ENCODE data around the gene CFAP126.
A peak's percentile ranks its signal among the peaks of the same experiment; 100 is the strongest.
"Not testable (repeated sequence)": the region's sequence is repeated elsewhere in the genome, so short reads cannot be mapped to it uniquely, and the experiment has no call there.

Gene CFAP126, protein sequence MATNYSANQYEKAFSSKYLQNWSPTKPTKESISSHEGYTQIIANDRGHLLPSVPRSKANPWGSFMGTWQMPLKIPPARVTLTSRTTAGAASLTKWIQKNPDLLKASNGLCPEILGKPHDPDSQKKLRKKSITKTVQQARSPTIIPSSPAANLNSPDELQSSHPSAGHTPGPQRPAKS

DNA sequence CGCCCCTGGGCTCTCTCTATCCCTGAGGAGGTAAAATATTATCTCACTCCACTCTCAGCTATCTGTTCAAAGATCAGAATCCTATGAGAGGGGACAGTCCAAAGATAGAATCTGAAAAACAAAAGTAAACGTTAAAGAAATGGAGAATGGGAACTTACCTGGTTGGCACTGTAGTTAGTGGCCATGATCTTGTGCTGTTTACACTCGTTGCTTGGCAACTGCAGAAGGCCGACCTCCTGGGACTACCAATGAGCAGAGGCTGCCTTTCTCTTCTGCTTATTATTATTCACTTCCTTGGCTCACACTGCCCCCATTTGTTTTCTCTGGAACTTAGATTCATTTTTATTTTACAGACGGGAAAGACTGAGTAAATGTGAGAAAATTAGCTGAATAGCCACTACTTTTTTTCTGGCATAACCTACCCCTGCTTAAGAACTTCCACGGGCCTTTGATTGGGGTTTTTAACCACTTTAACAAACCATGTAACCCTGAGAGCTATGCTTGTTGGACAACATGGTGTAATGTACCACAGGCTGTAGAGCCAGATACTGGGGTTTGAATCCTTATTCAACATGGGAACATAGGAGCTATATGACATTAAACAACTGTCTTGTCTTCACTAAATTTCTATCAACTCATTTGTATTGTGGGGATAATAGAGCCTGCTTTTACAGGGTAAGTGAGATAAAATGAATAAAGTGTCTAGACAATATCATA is at the start of gene CFAP126:
CFAP126 (minus strand) TSS at position 193 of the 717 bp plus-strand sequence; CDS start at position 185, 8 bp downstream.
- CTCF ChIA-PET, result interaction anchor here (0.7 to 1.0 kb wide), 3 partner anchors 43 to 185 kb away, joined by 3 to 5 read pairs (median 4); partner anchors contain the start of gene TOMM40L
- POLR2A ChIA-PET (ENCODE audit: low non-redundant PET), result no interaction called here
- peak; percentile 78 for DNase-seq (ENCODE audit: low spot score)
- no peak within 1 kb of the TSS for H3K27ac ChIP-seq
- TF ChIP-seq, protein P1, sequence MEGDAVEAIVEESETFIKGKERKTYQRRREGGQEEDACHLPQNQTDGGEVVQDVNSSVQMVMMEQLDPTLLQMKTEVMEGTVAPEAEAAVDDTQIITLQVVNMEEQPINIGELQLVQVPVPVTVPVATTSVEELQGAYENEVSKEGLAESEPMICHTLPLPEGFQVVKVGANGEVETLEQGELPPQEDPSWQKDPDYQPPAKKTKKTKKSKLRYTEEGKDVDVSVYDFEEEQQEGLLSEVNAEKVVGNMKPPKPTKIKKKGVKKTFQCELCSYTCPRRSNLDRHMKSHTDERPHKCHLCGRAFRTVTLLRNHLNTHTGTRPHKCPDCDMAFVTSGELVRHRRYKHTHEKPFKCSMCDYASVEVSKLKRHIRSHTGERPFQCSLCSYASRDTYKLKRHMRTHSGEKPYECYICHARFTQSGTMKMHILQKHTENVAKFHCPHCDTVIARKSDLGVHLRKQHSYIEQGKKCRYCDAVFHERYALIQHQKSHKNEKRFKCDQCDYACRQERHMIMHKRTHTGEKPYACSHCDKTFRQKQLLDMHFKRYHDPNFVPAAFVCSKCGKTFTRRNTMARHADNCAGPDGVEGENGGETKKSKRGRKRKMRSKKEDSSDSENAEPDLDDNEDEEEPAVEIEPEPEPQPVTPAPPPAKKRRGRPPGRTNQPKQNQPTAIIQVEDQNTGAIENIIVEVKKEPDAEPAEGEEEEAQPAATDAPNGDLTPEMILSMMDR (conservative IDR thresholded peaks at IDR 0.05; ENCODE audit: low read depth), result no peak

GRCh38 chr1:161413050-161413449 is 45.4 kb upstream of the CFAP126 start:
- CTCF ChIA-PET; POLR2A ChIA-PET (ENCODE audit: low non-redundant PET); H3K27ac ChIP-seq; DNase-seq (ENCODE audit: low spot score): not testable (repeated sequence)

DNA sequence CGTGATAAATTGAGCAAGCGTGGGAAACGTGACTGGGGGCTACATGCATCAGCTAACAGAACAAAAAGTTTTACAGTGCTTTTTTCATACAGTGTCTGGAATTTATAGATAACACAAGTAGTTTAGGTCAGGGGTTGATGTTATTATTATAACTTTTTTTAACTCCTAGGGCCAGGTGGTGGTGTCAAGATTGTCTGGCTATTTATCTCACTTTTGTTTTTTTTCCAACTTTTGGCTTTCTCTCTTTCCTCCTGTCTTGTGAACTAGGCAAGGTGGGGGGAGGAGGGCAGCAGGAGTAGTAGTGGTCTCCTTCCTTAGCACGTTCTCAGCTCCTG is 42.9 kb upstream of the CFAP126 start:
- CTCF ChIA-PET; POLR2A ChIA-PET (ENCODE audit: low non-redundant PET); DNase-seq (ENCODE audit: low spot score); H3K27ac ChIP-seq: not testable (repeated sequence)

DNA sequence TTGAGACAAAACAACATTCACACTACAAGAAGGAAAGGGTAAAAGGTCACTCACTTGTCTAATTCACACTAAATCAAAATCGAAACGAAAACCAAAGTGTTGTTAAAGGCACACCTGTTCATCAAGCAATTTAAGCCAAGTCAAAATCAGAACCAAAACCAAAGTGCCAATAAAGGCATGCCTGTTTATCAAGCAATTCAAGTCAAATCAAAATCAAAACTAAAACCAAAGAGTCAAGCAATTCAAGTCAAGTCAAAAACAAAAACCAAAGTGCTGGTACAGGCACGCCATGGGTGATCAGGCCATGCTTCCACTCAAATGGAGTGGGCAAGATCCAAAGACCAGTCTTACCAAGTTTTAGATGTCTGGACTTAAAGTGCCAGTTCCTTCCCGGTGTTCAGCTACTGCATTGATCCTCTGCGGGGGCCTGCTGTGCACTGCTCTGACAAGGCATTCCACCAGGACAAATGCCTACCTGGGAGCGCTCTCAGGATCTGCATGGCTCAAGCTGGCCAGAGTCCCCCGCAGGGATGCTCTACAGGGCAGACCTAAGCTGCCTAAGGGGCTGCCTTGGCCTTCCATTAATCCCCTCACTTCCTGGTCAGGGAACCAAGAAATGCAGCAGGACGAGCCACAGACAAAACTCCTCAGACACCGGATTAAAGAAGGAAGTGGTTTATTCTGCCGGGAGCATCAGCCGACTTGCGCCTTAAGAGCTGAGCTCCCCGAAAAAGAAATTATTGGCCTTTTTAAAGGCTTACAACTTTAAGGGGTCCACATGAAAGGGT is 42.4 kb upstream of the CFAP126 start:
- CTCF ChIA-PET; DNase-seq (ENCODE audit: low spot score); POLR2A ChIA-PET (ENCODE audit: low non-redundant PET); H3K27ac ChIP-seq: not testable (repeated sequence)

- TF ChIP-seq, protein P1 (conservative IDR thresholded peaks at IDR 0.05; ENCODE audit: low read depth), result no peak
- ChIA-PET POLR2A (ENCODE audit: low non-redundant PET) (no interaction called here), CTCF (no interaction called here)
- no peak for DNase-seq (ENCODE audit: low spot score)
- H3K27ac ChIP-seq, result no peak overlapping the region
These were observed 40.9 kb upstream of the CFAP126 start for GRCh38 chr1:161408429-161409052.

DNA sequence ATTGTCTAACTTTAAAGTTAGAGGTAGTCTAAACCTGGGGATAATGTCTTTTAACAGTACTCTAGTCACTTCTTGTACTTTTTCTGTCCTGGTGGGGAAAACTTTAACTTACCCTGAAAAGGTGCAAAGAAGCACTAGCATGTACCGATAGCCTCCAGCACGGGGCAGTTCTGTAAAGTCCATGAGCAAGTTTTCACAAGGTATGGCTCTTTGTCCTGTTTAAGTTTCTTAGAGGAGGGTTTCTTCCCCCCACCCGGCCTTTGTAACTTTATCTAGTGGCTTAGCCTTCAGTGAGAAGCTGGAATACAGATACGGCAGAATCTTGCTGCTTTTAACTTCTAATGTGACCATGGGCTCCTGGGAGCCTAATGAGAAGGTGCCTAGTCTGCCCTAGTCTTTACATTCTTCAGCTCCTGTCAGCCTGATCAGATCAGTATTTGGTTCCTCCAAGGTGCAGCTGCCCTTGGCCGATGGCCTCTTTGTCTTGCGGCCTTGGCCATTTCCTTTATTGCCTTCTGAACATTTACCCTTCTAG is 39.8 kb upstream of the CFAP126 start:
- ChIA-PET CTCF (interaction anchor here (0.7 kb wide), 1 partner anchor 95 kb away, joined by 3 read pairs; no protein-coding TSS in a partner anchor), POLR2A (ENCODE audit: low non-redundant PET) (no interaction called here)
- H3K27ac ChIP-seq, result no peak overlapping the region
- DNase-seq (ENCODE audit: low spot score), result no peak
- TF ChIP-seq, protein P1 (conservative IDR thresholded peaks at IDR 0.05; ENCODE audit: low read depth), result no peak

DNA sequence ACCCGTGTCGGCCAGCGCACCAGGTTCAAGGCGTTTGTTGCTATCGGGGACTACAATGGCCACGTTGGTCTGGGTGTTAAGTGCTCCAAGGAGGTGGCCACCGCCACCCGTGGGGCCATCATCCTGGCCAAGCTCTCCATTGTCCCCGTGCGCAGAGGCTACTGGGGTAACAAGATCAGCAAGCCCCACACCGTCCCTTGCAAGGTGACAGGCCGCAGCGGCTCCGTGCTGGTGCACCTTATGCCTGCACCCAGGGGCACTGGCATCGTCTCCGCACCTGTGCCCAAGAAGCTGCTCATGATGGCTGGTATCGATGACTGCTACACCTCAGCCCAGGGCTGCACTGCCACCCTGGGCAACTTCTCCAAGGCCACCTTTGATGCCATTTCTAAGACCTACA is 38.9 kb upstream of the CFAP126 start:
- CTCF ChIA-PET, result not testable (repeated sequence)

DNA sequence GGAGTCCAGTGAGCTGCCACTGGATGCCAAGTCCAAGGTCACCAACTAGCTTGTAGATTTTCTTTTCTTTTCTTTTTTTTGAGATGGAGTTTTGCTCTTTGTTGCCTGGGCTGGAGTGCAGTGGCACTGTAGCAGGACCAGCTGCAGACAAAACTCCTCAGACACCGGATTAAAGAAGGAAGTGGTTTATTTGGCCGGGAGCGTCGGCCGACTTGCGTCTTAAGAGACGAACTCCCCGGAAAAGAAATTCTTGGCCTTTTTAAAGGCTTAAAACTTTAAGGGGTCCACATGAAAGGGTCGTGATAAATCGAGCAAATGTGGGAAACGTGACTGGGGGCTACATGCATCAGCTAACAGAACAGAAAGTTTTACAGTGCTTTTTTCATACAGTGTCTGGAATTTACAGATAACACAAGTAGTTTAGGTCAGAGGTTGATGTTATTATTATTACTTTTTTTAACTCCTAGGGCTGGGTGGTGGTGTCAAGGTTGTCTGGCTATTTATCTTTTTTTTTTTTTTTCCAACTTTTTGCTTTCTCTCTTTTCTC is 36.4 kb upstream of the CFAP126 start:
- TF ChIP-seq, protein P1 (conservative IDR thresholded peaks at IDR 0.05; ENCODE audit: low read depth), result no peak
- ChIA-PET POLR2A (ENCODE audit: low non-redundant PET) (no interaction called here), CTCF (no interaction called here)
- no peak for DNase-seq (ENCODE audit: low spot score)
- H3K27ac ChIP-seq, result no peak overlapping the region

More for the DNA sequence above, 38.9 kb upstream of the CFAP126 start:
- DNase-seq (ENCODE audit: low spot score); H3K27ac ChIP-seq; POLR2A ChIA-PET (ENCODE audit: low non-redundant PET): not testable (repeated sequence)
